K562 (cell line): ENCODE results near the gene MVK. TPM values are rescaled to one million over a fixed set of nuclear protein-coding genes. Genes with fewer than 3 reads are reported as not detected.

Experiments used
- ATAC-seq: fragments of 200-7000 bp; cut with Tn5 transposase; 3 replicates; pipeline ENCODE4 v1.9.1; 2020; ENCODE audit warnings: moderate library complexity
- BruUV-seq: library from RNA; stranded (reverse); fragments of 400-500 nt; replicated peaks from 2 replicates; lab custom pipeline; 2021; lab: Mats Ljungman, UMichigan
- CTCF ChIA-PET: fragments of 300-600 bp; formaldehyde crosslinking; extraction: SDS; loops from one replicate; lab custom pipeline; 2021; ENCODE audit warnings: low intra/inter-chr PET ratio; lab: Yijun Ruan, JAX
- POLR2A ChIA-PET: fragments of 300-600, 350-650 bp; sonication (Branson Sonifier 250); formaldehyde crosslinking; extraction: SDS; loops from one replicate; lab custom pipeline; 2021; ENCODE audit warnings: antibody characterized with exemption, inconsistent platforms; lab: Yijun Ruan, JAX
- DNase-seq, 4 experiments: peaks; one replicate each; pipeline versions ENCODE4 v3.0.0 to v3.0.0-alpha.2; 2011 to 2018; ENCODE audit warnings: low spot score in 3 of 4, mixed read lengths in 3 of 4; ENCODE audit errors: extremely low read depth in 1 of 4
- FAIRE-seq: peaks from 2 replicates; lab custom pipeline; 2011; peaks lifted over from hg19 to GRCh38; lab: Jason Lieb, UNC
- H2AFZ ChIP-seq: 2 replicates; pipeline ENCODE4 v1.6.0; 2011; ENCODE audit warnings: low read depth, low read length, control low read depth, inconsistent platforms
- H3K27ac ChIP-seq: fragments of 200-600 bp; 3 replicates; pipeline ENCODE4 v1.8.0; 2011; ENCODE audit warnings: low read depth, mild to moderate bottlenecking, control low read depth, inconsistent platforms, low read length, moderate library complexity, mixed read lengths; ENCODE audit errors: extremely low read depth
- H3K27me3 ChIP-seq, 2 experiments: fragments of 300-600 bp in 1 of 2; 2 replicates in 1 of 2; 3 replicates in 1 of 2; pipeline versions ENCODE4 v1.6.0 to v1.8.0; 2011; ENCODE audit warnings: inconsistent platforms in 2 of 2, low read length in 2 of 2, mild to moderate bottlenecking in 1 of 2, mixed read lengths in 1 of 2, moderate library complexity in 1 of 2; ENCODE audit not compliant: control insufficient read depth in 2 of 2, insufficient read depth in 2 of 2
- H3K36me3 ChIP-seq: fragments of 300-600 bp; 3 replicates; pipeline ENCODE4 v1.8.0; 2011; ENCODE audit warnings: mild to moderate bottlenecking, low read length, inconsistent platforms; ENCODE audit not compliant: control insufficient read depth, insufficient read depth
- H3K4me1 ChIP-seq, 2 experiments: fragments of 200-600 bp in 1 of 2; replicated peaks in 1 of 2; 2 replicates in 1 of 2; 3 replicates in 1 of 2; pipeline versions ENCODE4 v1.5.1 to v1.8.0; 2011; ENCODE audit warnings: inconsistent platforms in 2 of 2, low read length in 2 of 2, mild to moderate bottlenecking in 1 of 2, mixed read lengths in 1 of 2, moderate library complexity in 1 of 2; ENCODE audit not compliant: control insufficient read depth in 2 of 2, insufficient read depth in 2 of 2
- H3K4me2 ChIP-seq: 2 replicates; pipeline ENCODE4 v1.6.1; 2011; ENCODE audit warnings: low read length, control low read depth, inconsistent platforms, mixed read lengths; ENCODE audit not compliant: insufficient read depth
- H3K4me3 ChIP-seq: fragments of 200-600 bp; sonication (generic), shearing (Covaris generic); 2 replicates; pipeline ENCODE4 v1.5.1; 2016; ENCODE audit warnings: control low read depth, inconsistent platforms
- H3K79me2 ChIP-seq: fragments of 200-600 bp; 3 replicates; pipeline ENCODE4 v1.8.0; 2011; ENCODE audit warnings: low read length, inconsistent platforms; ENCODE audit not compliant: control insufficient read depth, insufficient read depth
- H3K9ac ChIP-seq, 2 experiments: 2 replicates each; pipeline versions ENCODE4 v1.6.0 to v1.6.1; 2011; ENCODE audit warnings: low read depth in 2 of 2, low read length in 2 of 2, control low read depth in 1 of 2, inconsistent platforms in 1 of 2, mild to moderate bottlenecking in 1 of 2, mixed read lengths in 1 of 2; ENCODE audit not compliant: insufficient read depth in 1 of 2
- H3K9me1 ChIP-seq: one replicate; pipeline ENCODE4 v1.6.0; 2011; ENCODE audit warnings: inconsistent platforms, mild to moderate bottlenecking, low read length, moderate library complexity; ENCODE audit not compliant: control insufficient read depth, insufficient read depth
- H3K9me3 ChIP-seq: replicated peaks from 2 replicates; pipeline ENCODE4 v1.5.1; 2011; ENCODE audit warnings: low read depth, low read length, inconsistent platforms; ENCODE audit not compliant: control insufficient read depth, insufficient read depth
- H4K20me1 ChIP-seq: replicated peaks from 2 replicates; pipeline ENCODE4 v1.6.1; 2011; ENCODE audit warnings: low read length, inconsistent platforms, mixed read lengths; ENCODE audit not compliant: control insufficient read depth, insufficient read depth
- ARHGAP35 ChIP-seq: fragments of 450-650 bp; IDR thresholded peaks from 2 replicates; pipeline ENCODE4 v1.6.1; 2018; ENCODE audit not compliant: partially characterized antibody
- CEBPG ChIP-seq, 3 experiments: fragments of 200-800 bp in 1 of 3; sonication (Bioruptor generic) in 1 of 3; sonication (generic) in 1 of 3; formaldehyde crosslinking in 1 of 3; IDR thresholded peaks in 2 of 3; conservative IDR thresholded peaks in 1 of 3; 2 replicates each; pipeline versions ENCODE4 v1.6.1 to v1.8.0; 2016 to 2022; ENCODE audit warnings: missing compliant biosample characterization in 2 of 3, missing genetic modification characterization in 2 of 3, mild to moderate bottlenecking in 1 of 3, missing genetic modification reagents in 1 of 3
- CTCF ChIP-seq, 3 experiments: IDR thresholded peaks in 2 of 3; conservative IDR thresholded peaks in 1 of 3; 2 replicates each; pipeline ENCODE4 v1.5.1; 2011 to 2012; ENCODE audit warnings: low read length in 3 of 3, mild to moderate bottlenecking in 3 of 3, control low read depth in 2 of 3, improper control_type of control experiment in 1 of 3, inconsistent platforms in 1 of 3, low read depth in 1 of 3, mixed read lengths in 1 of 3, moderate library complexity in 1 of 3; ENCODE audit not compliant: insufficient read depth in 2 of 3
- MEIS2 ChIP-seq: fragments of 450-650 bp; IDR thresholded peaks from 2 replicates; pipeline ENCODE4 v1.6.1; 2014; ENCODE audit warnings: mild to moderate bottlenecking; ENCODE audit not compliant: partially characterized antibody
- MYNN ChIP-seq, 2 experiments: sonication (generic); formaldehyde crosslinking in 1 of 2; IDR thresholded peaks; 2 replicates each; pipeline versions ENCODE4 v1.5.0 to v1.6.1; 2016 to 2020; ENCODE audit warnings: antibody characterized with exemption in 1 of 2, missing genetic modification reagents in 1 of 2
- NFIC ChIP-seq: fragments of 450-650 bp; IDR thresholded peaks from 2 replicates; pipeline ENCODE4 v1.6.1; 2017; ENCODE audit warnings: mild to moderate bottlenecking, inconsistent platforms
- PML ChIP-seq: IDR thresholded peaks from 2 replicates; pipeline ENCODE4 v1.6.1; 2012; ENCODE audit warnings: low read length, inconsistent platforms
- XRCC4 ChIP-seq: IDR thresholded peaks from one replicate; pipeline ENCODE4 v1.6.1; 2011; ENCODE audit not compliant: insufficient read depth, insufficient read length; ENCODE audit errors: extremely low read depth
- ZBTB12 ChIP-seq: fragments of 250-450 bp; sonication (Bioruptor Pico); IDR thresholded peaks from 2 replicates; pipeline ENCODE4 v1.4.0; 2020
- ZNF197 ChIP-seq: fragments of 200-800 bp; sonication (Bioruptor generic); IDR thresholded peaks from 2 replicates; pipeline ENCODE4 v1.6.1; 2016; ENCODE audit warnings: low read depth, missing genetic modification characterization, missing compliant biosample characterization
- ZNF696 ChIP-seq: fragments of 250-450 bp; sonication (Bioruptor Pico); conservative IDR thresholded peaks from 2 replicates; pipeline ENCODE4 v1.4.0; 2020; ENCODE audit warnings: mild to moderate bottlenecking, moderate library complexity
- WGBS: fragments of 100-300 bp; shearing (Covaris generic); methylation state at CpG from one replicate; pipeline ENCODE4 v1.1.6; 2016; ENCODE audit warnings: low coverage, mixed read lengths; ENCODE audit not compliant: insufficient coverage; ENCODE audit errors: missing lambda C conversion rate; 5-methylcytosine and 5-hydroxymethylcytosine counted together
- in situ Hi-C: fragments of 300-500 bp; cut with MboI; formaldehyde crosslinking; loops from 4 replicates; pipeline ENCODE4 v1.15.0; 2018; ENCODE audit warnings: inconsistent platforms, mixed read lengths
- intact Hi-C: fragments of 100-400 bp; cut with micrococcal nuclease; formaldehyde crosslinking; loops from 2 replicates; pipeline ENCODE4 v1.14.2; 2022
- polyA plus RNA-seq, 8 experiments: library from polyadenylated mRNA; depleted of rRNA in 4 of 8; stranded (reverse) in 5 of 8; unstranded in 3 of 8; fragments of >200 nt; fragmentation: Nextera tagmentation in 2 of 8; fragmentation: Illumina TruSeq in 1 of 8; extraction: Ambion mirVana in 2 of 8; extraction: Trizol in 1 of 8; gene quantifications; 2 replicates each; pipeline versions ENCODE4 v1.2.1 to v1.2.3, GENCODE V29; 2011 to 2014; ENCODE audit warnings: inconsistent platforms in 1 of 8, missing spikeins in 1 of 8
- total RNA-seq, 7 experiments: library from RNA; depleted of rRNA in 6 of 7; stranded (reverse); fragments of >200 nt in 6 of 7; fragmentation: Illumina TruSeq in 2 of 7; extraction: Trizol in 2 of 7; gene quantifications; 2 replicates each; pipeline versions ENCODE4 v1.2.1 to v1.2.3, GENCODE V29; 2011 to 2021; ENCODE audit warnings: low replicate concordance in 1 of 7

Gene MVK
- total and polyA plus RNA-seq, 9 of the 15 experiments (the other 6 are each of a cell fraction or from before 2014, with no cell fraction given) = 0.41 to 33.6 (median 18.8) TPM

DNA sequence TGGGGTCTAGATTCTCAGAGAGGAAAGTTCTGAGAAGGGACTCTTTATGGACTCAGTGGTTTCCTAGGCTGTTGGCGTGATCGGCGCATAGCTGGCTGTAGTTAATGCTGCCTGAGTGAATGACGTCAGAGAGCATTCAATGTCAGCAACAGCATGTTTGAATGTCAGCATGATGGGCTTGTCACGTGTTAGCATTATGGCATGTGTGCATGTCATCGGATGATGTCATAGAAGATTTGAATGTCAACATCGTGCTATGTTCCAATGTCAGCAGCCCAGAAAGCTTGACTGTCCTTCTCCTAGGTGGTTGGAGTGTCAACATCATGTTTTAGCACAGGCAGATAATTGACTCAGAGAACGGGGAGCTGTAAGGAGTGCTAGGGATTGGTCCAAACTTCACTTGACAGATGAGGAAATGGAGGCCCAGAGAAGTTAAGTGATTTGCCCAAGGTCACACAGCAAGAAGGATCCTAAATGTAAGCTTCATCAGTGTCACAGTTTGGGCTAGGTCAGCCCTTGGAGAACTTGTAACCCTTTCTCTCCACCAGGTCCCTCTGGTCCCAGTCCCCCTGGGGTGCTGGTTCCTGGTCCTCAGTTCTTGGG lies 45.5 kb downstream of the MVK start (continued):
- TF ChIP-seq CTCF (IDR thresholded peaks at IDR 0.05 in 2 of 3, conservative IDR thresholded peaks at IDR 0.05 in 1 of 3; ENCODE audit: insufficient read depth in 2 of 3, low read depth in 1 of 3, low read length in 3 of 3) (no peak), ZNF197 (no peak), MEIS2 (peak; percentile 30), MYNN (IDR thresholded peaks at IDR 0.05) (no peak), MYNN (CRISPR knock-in tag; IDR thresholded peaks at IDR 0.05) (no peak), ZNF696 (no peak), XRCC4 (no peak), PML (no peak)

- H3K4me2 ChIP-seq = no peak overlapping the region
- H3K27ac ChIP-seq = no peak overlapping the region
- 0% methylated on average over 1 of the region's 1 CpG for WGBS
- no peak overlapping the region for H3K4me3 ChIP-seq
- DNase-seq (no peak), ATAC-seq (no peak), FAIRE-seq (no peak)
- H2AFZ ChIP-seq = no peak overlapping the region
- H3K9me3 ChIP-seq = no peaks in the 10 kb centered on the region
- H3K9me1 ChIP-seq = no peaks in the 10 kb centered on the region
- TF ChIP-seq ZBTB12 (no peak), NFIC (no peak), CEBPG (CRISPR knock-in tag; IDR thresholded peaks at IDR 0.05) (no peak), CEBPG (tag; conservative IDR thresholded peaks at IDR 0.05 in 1 of 2, IDR thresholded peaks at IDR 0.05 in 1 of 2) (0 out of 4 replicates have a peak, but pooled peaks of 1 of the 2 experiments have one; percentile 32), ARHGAP35 (no peak)
- in situ Hi-C loops (no loop called here), intact Hi-C loops (no loop called here)
- H4K20me1 ChIP-seq = peaks cover 15% of the 10 kb centered on the region; the same call in 1 of the 2 replicates
- CTCF ChIA-PET = no interaction called here
- H3K79me2 ChIP-seq = no peaks in the 10 kb centered on the region
- H3K27me3 ChIP-seq = peaks cover 34 to 67% of the 10 kb centered on the region in 2 experiments; a peak in 4 of 5 replicates
- H3K4me1 ChIP-seq = peaks cover 0 to 3% of the 10 kb centered on the region in 2 experiments; a peak in 1 of 5 replicates
- H3K36me3 ChIP-seq = no peaks in the 10 kb centered on the region
- POLR2A ChIA-PET = interaction anchor here (1.6 kb wide), 1 partner anchor 34 kb away, joined by 3 read pairs; no protein-coding TSS in a partner anchor
- no TSS peak for BruUV-seq
- H3K9ac ChIP-seq = no peak overlapping the region
These were observed 47.7 kb downstream of the MVK start for GRCh38 chr12:109621211-109621694.
